ELR (cell line): Measurements from ENCODE around the gene BET1.
"Not testable (repeated sequence)": the region's sequence is repeated elsewhere in the genome, so short reads cannot be mapped to it uniquely, and the experiment has no call there.

ENCODE experiments used
- DNase-seq: peaks from one replicate; pipeline ENCODE4 v3.0.0-alpha.2; 2015; ENCODE audit warnings: low read depth

The BET1 gene, protein sequence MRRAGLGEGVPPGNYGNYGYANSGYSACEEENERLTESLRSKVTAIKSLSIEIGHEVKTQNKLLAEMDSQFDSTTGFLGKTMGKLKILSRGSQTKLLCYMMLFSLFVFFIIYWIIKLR

DNA sequence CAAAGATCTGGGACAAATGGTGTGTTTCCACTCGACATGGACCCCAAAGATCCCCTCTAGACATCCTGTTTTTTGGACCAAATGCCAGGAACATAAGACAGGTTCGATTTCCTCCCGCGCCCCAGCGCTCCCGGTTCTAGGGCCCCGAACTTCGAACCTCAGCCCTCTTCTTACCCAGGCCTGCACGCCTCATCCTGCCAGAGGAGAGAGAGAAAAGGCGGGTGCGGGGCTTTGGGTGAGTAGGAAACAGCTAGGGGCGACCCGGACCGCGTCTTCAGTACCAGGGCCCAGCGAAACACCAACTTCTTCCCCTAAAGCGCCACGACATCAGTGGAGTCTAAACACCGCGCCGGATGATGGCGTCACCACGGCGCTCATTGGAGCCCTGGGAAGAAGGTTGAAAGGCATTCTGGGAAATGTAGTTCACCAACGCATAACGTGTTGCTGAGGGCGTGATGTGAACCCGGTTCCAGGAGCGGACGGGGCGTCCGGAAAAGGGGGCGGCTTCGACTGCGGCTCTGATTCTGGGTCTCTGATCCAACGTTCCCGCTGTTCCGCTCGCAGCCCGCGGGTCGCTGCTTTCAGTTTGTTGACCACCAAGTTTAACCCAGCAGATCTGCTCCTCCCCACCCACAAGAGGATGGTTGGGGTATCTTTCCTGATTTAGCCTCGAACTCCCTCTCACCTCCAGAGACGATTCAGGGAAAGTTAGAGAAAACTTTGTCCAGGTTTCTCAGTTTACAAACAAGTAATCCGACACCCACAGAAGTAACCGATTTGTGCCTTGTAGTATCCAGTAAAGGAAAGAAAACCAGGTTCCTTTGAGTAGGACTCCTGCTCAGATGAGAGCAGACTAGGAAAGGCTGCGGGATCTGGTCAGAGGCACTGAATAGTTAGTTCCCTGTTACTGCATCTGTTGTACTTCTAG is at the start of gene BET1:
TSS of gene BET1 (minus strand) at position 332 of the 928 bp plus-strand sequence. CDS start at position 193, 139 bp downstream.
- peak; percentile 97 for DNase-seq

DNA sequence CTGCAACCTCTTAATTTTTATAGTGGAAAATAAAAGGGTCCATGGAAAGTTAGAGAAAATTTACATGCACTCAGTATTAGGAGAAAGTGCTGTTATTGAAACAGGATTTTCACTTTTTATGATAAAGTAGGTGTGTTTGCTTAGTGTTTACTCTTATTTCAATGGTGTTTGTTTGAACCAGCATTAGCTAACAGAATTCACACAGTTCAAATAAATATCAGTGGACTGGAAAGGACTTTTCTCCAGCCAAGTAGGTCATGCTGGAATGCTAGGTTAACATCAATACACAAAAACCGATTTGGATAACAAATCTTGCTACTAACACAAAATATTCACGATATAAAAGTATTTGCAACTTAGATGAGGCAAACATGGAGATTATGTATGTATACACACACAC is 49.4 kb upstream of the BET1 start:
- DNase-seq, result no peak

DNA sequence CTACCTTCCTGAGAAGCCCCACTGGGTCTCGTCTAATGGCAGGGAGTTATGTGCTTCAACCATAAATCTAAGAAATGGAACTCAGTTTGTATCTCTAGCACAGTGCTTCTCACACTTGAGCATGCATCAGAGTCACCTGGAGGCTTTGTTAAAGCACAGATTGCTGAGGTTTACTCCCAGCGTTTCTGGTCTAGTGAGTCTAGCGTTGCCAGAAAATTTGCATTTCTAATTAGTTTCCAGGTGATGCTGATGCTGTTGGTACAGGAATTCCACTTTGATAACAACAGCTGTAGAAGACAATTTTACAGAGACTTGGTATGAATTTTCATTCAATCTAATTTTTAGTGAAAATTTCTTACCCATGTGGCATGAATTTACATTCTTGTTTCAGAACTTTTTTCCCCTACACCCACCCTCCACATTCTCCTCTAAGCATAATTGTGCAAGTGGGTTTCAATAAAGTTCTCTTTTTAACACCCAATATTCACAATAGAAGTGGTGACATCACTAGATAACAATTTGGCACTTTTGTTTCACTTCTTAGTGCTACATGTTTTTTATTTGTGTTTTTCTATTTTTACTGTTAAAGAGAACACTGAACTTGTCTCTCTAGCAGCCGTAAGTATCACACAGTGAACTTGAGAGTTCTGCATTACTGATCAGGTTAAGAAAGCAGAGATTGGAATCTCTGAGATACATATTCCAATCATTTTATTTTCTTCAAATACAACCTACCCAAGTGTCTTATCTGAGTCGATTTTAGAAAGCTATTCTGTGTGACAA is 48.4 kb upstream of the BET1 start:
- no peak for DNase-seq

DNA sequence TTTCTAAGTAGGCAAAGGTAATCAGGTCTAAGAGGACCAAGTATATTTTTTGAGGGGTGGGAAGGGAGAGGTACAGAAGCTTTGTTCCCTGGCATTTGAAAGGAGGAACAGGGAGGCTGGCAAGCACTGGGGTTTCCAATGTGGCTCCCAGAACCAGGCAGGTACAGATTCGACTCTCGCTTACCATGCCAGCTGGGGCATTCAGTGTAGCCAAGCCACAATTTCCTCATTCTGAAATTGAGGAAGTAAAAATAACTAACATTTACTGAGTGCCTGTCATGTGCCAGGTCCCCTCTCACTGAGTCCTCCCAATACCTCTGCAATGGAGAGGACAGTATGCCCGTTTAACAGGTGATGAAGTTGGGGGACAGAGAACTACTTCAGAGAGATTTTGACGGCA is 45.9 kb upstream of the BET1 start:
- no peak for DNase-seq

DNA sequence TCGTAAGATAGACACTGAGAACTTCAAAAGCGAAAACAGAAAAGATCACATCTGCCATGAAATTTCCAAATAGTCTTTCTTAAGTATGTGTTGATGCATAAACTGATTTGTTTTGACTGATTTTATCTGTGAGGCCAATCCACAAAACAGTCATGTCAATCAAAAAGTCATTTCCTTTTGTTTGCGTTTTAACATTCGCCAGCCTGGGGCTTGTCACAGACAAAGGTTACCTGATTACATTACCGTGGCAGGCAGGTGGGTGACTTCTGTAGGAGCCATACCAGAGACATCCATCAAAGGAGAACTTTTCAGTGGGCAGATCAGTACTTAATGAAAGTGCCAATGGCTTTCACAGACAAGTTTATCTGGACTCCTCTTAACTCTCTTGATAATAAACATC is 45.5 kb upstream of the BET1 start:
- DNase-seq, result no peak

DNA sequence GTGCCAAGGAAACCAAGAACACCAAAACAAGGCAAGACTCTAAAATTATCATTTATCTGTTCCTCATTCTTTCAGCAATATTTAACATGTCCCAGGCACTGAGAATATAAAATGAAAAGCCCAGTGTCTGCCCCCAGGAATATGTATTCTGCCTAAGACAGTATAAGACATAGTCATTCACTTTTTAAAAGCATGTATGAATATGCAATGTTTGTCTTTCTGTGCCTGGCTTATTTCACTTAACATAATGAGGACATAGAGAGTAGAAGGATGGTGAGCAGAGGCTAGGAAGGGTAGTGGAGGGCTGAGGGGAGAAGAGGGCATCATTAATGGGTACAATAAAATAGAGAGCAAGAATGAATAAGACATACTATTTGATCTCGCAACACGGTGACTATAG is 44.6 kb upstream of the BET1 start:
- no peak for DNase-seq

DNA sequence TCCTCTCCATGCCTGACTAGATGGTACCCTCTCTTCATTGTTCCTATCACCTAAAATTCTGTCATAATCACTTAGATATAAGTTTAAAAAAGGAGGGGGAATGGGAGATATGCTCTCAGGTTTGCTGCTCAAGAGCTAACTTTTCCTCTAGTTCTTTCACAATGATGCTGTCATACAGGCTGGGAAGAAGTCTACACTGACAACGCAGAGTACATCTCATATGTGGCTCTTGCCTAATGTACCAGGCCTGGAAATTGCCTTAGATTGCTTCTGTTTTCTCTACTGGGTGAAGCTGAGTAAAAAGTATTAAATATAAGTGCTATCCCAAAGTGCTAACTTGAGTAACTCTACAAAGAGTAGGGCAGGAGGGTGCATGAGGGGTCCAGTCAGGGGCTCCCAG is 43.8 kb upstream of the BET1 start:
- DNase-seq, result no peak

DNA sequence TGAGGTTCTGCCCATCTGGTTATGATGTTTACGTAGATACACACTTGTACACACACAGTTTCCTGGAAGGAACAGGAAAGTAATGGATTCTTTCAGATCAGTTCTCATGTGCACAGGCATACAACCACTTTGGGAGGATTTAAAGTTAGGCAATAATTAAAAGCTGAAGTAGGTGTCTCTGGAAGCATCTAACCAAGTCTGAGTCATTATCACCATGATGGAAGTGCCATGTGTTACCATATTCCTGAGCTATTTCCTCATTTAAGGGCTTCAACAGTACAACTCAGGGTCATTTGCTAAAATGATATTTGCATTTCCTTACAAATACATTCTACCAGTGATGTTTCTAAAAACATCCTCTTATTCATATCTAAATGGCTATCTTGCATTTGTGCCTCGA is 41.4 kb upstream of the BET1 start:
- no peak for DNase-seq

DNA sequence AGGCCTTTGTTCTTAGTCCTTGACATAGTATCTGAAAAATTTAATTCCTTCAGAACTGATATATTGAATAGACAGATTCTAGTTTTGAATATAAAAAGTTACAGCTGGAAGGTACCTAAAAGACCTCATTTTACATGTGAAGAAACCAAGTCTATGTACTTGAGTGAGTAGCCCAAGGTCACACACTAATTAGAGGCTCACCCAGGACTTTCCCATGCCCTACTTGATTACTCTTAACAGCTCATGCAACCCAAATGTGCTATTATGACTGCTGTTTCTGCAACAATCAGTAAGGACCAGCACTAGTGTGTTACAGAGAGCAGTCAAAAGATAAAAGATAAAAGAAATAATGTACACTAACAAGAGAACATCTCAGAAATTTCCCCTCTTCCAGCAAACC is 40.7 kb upstream of the BET1 start:
- no peak for DNase-seq

DNA sequence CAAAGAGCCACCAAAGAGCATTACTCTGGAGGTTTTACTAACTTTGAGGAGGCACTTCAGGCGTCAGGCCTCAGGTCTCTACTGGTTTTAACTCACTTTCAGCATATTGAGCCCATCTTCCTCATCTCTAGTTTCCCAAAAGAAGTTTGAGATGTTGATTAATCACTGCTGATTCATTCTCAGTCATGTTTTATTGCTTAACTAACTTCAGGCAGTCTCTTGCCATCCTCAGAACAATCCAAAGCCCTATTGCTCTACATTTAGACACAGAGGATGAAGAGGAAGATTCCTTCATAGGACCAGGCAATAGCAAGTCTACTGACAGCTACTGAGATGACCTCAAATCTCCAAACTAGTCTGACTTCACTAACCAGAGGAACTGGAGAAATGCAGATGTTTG is 39.1 kb upstream of the BET1 start:
- peak; percentile 84 for DNase-seq

DNA sequence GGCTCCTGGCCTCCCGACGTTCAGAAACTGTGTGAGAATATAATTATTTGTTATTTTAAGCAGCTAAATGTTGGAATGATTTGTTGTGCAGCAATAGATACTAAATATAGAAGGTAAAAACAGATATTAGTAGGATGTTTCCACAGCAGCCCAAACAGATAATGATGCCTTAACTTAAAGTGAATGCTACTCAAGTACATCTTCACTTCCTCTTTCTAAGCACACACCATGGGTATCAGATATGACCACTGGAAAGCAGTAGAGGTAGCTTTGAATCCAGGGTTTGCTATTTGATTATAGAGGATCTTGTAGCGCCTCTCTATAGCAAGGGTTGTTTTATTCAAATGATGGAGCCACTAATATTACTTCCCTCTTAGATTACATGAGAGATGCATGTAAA is 38.2 kb upstream of the BET1 start:
- DNase-seq, result no peak

DNA sequence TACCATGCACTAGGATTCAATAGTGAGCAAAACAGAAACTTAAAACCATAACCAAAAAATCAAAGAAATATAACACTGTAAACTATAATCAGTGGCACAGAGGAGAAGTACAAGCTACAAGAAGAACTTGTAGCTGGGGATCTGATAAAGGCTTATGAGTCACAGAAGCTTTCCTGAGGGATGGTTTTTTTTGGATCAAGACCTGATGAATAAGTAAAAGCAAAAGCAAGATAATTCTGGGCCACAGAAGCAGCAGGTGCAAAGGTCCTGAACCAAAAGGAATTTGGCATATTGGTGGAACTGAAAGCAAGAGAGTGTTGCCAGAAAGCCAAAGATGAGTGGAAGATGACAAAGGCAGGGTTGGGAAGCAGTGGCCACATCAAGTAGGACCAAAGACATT is 37.4 kb upstream of the BET1 start:
- DNase-seq, result peak; percentile 60

DNA sequence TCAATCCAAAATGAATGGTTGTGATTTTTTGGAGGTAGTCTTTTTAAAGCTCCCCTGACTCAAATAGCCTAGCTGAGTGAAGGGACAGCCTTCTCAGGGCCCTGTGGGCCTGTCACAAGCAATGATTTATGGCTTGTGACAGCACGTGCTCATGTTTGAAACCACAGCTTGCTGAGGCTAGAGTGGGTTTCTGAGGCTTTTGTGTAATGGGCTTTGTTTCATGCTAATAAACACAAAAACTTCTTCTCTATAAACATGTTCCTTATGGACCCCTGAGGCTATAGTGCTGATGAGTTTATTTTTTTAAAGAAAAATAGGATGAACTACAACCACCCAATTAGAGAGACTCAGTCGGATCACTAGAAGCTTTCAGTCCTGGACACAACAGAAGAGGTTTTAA is 36.1 kb upstream of the BET1 start:
- DNase-seq, result no peak

DNA sequence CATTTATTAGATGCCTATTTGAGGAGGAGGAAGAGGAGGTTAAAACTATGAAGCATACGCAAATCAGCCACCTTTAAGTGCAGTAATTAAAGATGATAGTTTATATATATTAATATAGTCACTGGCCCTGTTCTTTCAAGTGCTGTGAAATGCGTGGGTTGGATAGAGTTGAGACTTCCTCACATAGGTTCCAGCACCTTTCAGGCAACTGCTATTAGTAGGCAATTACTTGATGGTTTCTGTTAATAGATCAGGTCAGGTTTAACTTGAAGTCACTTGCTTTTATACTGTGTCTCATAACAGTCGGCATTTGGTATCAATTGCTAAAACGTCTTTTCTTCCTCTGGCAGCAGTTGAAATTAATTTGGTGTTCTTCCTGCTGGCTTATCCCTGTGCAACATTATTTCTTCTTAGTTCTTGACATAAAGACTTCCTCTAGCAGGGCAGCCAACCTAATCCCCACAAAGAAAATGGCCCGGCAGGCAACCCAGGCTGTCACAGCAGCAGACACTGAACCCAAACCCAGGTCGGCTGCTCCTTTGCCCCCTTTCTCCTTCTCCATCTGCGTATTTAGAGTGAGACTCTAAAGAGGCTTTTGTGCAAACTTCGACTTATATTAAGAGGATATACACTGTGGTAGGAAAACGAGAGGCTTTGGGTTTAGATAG is 35.3 kb upstream of the BET1 start:
- DNase-seq, result no peak

DNA sequence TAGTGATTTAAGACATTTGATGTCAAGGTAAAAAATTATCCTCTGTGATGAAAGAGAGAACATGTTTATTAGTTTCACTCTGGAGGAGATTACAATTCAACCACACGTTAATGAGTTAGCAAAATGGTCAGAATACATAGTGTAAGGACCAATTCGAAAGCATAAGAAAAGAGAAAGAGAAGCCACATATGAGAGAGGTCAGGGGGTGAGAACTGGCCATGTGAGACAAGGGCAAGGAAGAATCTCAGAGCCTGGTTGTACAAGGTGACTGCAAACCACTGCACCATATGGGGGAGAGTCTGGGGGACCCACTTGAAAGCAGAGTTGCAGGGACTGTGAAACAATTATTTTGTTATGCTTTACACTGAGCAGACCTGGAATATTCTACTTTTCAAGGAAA is 27.7 kb upstream of the BET1 start:
- no peak for DNase-seq

DNA sequence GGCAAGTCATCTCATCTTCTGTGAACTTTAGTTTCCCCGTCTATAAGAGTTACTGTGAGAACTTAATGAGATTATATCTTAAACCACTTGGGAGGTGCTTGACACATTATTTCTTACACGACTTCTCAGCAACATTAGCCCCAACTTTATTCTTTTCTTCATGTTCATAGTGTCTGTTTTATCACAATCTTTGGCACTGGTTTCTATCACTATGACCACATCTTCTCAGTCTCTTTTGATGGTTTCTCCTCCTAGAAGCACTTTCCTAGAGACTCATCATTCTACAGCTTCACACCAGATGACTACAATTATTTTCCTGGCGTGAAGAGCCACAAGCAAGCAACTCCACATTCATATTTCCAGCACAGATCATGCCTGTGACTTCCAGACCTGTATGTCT is 26.5 kb upstream of the BET1 start:
- no peak for DNase-seq

DNA sequence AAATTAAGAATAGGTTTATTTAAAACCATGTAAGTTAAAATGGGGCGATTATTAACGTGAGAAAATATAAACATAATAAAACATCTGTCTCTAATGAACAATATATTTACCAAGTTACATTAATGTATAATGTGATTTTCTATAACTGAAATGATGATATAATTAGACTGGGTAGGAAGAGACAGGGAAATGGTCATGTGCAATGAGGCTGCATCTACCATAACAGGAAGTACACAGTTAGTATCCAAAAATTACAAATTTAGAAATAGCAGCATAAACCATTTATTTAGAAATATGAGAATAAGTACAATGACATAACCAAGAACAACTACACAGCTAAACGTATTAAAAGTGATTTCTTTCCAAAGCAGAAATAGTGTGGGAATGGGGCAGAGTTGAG is 25.8 kb upstream of the BET1 start:
- DNase-seq, result no peak

DNA sequence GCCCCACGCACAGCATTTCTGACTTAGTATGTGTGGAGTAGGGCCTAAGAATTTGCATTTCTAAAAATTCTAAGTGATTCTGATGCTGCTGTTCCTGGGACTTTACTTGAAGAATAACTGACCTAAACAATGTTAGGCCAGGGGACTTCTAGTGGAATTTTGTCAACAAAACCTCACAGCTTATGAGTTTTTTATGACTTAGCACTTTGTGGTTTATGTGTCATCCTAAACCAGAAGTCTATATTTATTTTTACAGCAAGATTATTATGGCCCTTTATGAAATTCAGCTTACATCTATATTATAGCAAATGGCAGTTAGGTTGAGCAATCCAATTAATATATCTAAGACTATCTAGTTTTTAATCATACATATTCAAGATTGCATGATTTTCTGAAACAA is 24.6 kb upstream of the BET1 start:
- DNase-seq, result peak; percentile 75

DNA sequence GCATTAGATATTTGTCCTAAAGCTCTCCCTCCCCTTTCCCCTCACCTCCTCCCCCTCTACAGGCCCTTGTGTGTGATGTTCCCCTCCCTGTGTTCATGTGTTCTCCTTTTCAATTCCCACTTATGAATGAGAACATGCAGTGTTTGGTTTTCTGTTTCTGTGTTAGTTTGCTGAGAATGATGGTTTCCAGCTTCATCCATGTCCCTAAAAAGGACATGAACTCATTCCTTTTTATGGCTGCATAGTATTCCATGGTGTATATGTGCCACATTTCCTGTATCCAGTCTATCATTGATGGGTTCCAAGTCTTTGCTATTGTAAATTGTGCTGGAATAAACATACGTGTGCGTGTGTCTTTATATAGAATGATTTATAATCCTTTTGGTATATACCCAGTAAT is 22.5 kb upstream of the BET1 start:
- DNase-seq, result not testable (repeated sequence)

DNA sequence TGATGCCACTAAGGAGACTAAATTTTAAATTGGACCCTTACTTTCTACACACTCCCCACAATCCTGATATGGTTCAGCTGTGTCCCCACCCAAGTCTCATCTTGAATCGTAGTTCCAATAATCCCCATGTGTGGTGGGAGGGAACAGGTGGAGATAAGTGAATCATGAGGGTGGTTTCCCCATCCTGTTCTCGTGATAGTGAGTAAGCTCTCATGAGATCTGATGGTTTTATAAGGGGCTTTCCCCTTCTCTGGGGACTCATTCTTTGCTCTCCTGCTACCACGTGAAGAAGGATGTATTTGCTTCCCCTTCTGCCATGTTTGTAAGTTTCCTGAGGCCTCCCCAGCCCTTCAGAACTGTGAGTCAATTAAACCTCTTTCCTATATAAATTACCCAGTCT is 18.4 kb upstream of the BET1 start:
- peak; percentile 33 for DNase-seq

DNA sequence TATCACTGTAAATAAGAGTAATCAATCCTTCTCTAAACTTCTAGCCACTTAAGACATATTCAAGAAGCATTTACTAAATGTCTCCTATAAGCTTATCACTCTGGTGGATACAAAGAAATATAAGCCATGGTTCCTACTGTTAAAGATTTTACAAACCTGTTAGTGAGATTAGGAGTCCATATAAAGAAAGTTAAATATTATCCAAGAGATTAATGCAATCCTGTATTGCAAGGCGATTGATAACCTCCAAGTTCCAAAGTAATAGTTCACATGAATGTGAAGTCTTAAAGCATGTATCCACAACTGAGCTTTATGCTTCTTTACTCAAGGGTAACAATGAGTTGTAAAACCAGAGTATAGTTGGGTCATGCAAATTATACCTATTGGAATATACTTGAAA is 12.6 kb upstream of the BET1 start:
- no peak for DNase-seq

DNA sequence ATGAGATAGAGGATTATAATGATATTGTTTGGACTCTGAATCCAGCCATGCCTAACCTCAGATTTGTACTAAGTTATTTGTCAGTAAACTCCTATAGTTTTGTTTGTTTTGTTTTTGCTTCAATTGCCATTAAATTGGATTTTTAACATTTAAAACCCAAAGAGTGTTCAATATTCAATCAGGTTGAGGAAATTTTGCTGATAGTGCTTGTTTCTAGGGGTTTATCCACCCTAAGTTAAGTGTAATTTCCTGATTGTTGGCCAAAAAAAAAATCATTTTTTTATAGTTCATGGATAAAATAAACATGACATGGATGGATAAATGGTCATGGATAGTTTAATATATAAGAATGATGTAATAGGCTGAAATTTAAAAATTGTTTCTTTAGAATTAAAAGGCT is 11.4 kb upstream of the BET1 start:
- no peak for DNase-seq

DNA sequence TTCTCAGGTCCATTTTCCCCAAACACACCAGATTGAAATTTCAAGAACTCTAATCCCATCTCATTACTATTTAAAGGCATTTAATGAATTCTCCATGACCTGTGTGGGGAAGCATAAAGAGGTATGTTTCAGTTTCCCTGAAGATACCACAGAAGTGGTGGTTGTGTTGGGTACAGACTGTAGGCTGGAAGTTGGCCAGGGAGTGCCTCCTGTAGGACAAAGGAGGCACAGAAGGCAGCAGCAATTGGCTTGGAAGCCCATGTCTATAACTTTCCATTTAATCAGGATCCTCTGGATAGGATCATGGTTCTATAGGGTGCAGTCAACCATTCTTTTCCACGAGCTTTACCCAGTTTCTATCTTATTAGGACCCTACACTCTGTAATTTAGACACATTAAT is 8.6 kb upstream of the BET1 start:
- DNase-seq, result no peak
